Activated CD4-positive, alpha-beta T cell treated with anti-CD3 and anti-CD28 coated beads, Interleukin-2, amount 10 ng/mL, durations not matched to agents 7 days and 5 days (primary cell): ENCODE measurements around the gene IDH3G. TPM values are rescaled to one million over a fixed set of nuclear protein-coding genes. Genes with fewer than 3 reads are reported as not detected.

ENCODE experiments used
- CTCF ChIA-PET: fragments of 350-600 bp; sonication (Branson Sonifier 250); formaldehyde crosslinking; loops from one replicate; lab custom pipeline; 2021; ENCODE audit warnings: antibody characterized with exemption; lab: Charles Lee
- POLR2A ChIA-PET: fragments of 350-600 bp; sonication (Branson Sonifier 250); formaldehyde crosslinking; loops from one replicate; lab custom pipeline; 2021; ENCODE audit warnings: antibody characterized with exemption; lab: Charles Lee
- DNase-seq: peaks from one replicate; pipeline ENCODE4 v3.0.0-alpha.2; 2020
- H3K27ac Mint-ChIP-seq: one replicate; pipeline ENCODE4 v1.8.0; 2021; ENCODE audit warnings: mild to moderate bottlenecking, moderate library complexity, mixed read lengths
- H3K27me3 Mint-ChIP-seq: one replicate; pipeline ENCODE4 v1.8.0; 2021; ENCODE audit warnings: mixed read lengths
- H3K36me3 Mint-ChIP-seq: one replicate; pipeline ENCODE4 v1.8.0; 2021; ENCODE audit warnings: low read depth, mixed read lengths
- H3K4me1 Mint-ChIP-seq: one replicate; pipeline ENCODE4 v1.8.0; 2021; ENCODE audit warnings: mixed read lengths
- H3K4me3 Mint-ChIP-seq: one replicate; pipeline ENCODE4 v1.8.0; 2021; ENCODE audit warnings: mild to moderate bottlenecking, moderate library complexity, mixed read lengths
- H3K9me3 Mint-ChIP-seq: one replicate; pipeline ENCODE4 v1.8.0; 2021; ENCODE audit warnings: mixed read lengths
- total RNA-seq, 2 experiments: library from RNA; stranded (reverse); gene quantifications; one replicate each; pipeline ENCODE4 v1.2.3, GENCODE V29; 2021

Gene IDH3G
- total RNA-seq, 2 experiments from 2014 or later: 60.1 to 64.8 TPM

DNA sequence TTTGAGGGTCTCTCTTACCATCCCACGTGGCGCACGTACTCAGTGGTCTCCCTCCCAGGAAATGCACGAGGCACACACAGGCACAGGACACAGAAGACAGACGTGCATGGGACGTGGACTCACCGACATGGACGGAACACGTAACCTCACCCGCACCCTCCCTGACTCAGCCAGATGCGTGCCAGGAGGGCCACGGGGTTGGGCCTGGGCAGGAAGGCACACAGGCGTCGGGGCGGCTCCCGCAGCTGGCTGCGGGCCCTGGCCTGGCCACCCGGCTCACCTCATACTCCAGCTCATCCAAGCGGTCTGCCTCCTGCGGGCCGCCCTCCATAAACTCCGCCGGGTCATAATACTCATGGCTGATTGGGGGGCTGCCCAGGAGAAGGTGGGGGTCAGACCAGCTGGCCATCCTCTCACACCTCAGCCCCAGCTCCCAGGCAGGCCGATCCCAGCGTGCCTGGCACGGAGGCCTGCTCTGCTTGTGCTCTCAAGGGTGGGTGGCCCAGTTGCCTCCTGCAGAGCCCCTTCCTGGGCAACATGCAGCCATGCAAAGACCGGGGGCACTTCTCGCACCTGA, 12.9 kb upstream of the IDH3G start:
- Mint-ChIP-seq H3K36me3 (no peaks in the 10 kb centered on the region), H3K27ac (no peak overlapping the region), H3K9me3 (no peaks in the 10 kb centered on the region), H3K4me3 (no peak overlapping the region), H3K27me3 (no peaks in the 10 kb centered on the region), H3K4me1 (no peaks in the 10 kb centered on the region)
- DNase-seq: no peak
- CTCF ChIA-PET: interaction anchor here (0.8 to 1.1 kb wide), 2 partner anchors 12 to 71 kb away, joined by 3 to 4 read pairs; no protein-coding TSS in a partner anchor
- POLR2A ChIA-PET: no interaction called here

DNA sequence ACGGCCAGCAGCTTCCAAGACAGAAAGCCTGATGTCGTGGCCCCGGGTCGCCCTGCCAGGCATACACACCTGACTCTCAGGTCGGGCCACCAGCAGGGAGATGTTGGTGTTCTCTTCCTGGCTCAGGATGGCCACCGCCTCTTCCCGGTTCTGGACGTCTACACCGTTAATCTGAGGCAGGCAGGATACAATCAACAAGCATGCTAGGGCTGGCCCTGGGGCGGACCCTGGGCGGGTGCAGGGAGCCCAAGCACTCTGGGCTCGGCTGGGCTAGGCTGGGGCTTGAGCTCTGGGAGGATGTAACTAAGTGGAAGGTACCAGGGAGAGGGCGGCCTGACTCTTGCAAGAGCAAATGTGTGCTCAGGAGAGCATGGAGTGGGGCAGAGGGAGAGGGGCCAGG, 11.3 kb upstream of the IDH3G start:
- no peaks in the 10 kb centered on the region for H3K9me3 Mint-ChIP-seq
- DNase-seq: no peak
- no peaks in the 10 kb centered on the region for H3K36me3 Mint-ChIP-seq
- H3K4me1 Mint-ChIP-seq: no peaks in the 10 kb centered on the region
- CTCF ChIA-PET: no interaction called here
- H3K27ac Mint-ChIP-seq: no peak overlapping the region
- POLR2A ChIA-PET: no interaction called here
- H3K27me3 Mint-ChIP-seq: no peaks in the 10 kb centered on the region
- H3K4me3 Mint-ChIP-seq: no peak overlapping the region

- no peaks in the 10 kb centered on the region for H3K4me1 Mint-ChIP-seq
- no peak overlapping the region for H3K27ac Mint-ChIP-seq
- CTCF ChIA-PET: interaction anchor here (1.0 to 1.4 kb wide), 3 partner anchors 10 to 142 kb away, joined by 3 read pairs; partner anchors contain the start of gene SSR4
- H3K27me3 Mint-ChIP-seq: no peaks in the 10 kb centered on the region
- no peak overlapping the region for H3K4me3 Mint-ChIP-seq
- no peak for DNase-seq
- POLR2A ChIA-PET: no interaction called here
- H3K9me3 Mint-ChIP-seq: no peaks in the 10 kb centered on the region
- no peaks in the 10 kb centered on the region for H3K36me3 Mint-ChIP-seq
Measured at GRCh38 chrX:153804621-153805020, 10.4 kb upstream of the IDH3G start.

- no peaks in the 10 kb centered on the region for H3K9me3 Mint-ChIP-seq
- H3K4me3 Mint-ChIP-seq: no peak overlapping the region
- H3K36me3 Mint-ChIP-seq: no peaks in the 10 kb centered on the region
- ChIA-PET POLR2A (no interaction called here), CTCF (interaction anchor here (1.0 to 1.4 kb wide), 3 partner anchors 10 to 143 kb away, joined by 3 read pairs; partner anchors contain the start of gene SSR4)
- DNase-seq: no peak
- H3K27me3 Mint-ChIP-seq: no peaks in the 10 kb centered on the region
- H3K4me1 Mint-ChIP-seq: no peaks in the 10 kb centered on the region
- no peak overlapping the region for H3K27ac Mint-ChIP-seq
Measured at GRCh38 chrX:153804100-153804595, 10.0 kb upstream of the IDH3G start.

DNA sequence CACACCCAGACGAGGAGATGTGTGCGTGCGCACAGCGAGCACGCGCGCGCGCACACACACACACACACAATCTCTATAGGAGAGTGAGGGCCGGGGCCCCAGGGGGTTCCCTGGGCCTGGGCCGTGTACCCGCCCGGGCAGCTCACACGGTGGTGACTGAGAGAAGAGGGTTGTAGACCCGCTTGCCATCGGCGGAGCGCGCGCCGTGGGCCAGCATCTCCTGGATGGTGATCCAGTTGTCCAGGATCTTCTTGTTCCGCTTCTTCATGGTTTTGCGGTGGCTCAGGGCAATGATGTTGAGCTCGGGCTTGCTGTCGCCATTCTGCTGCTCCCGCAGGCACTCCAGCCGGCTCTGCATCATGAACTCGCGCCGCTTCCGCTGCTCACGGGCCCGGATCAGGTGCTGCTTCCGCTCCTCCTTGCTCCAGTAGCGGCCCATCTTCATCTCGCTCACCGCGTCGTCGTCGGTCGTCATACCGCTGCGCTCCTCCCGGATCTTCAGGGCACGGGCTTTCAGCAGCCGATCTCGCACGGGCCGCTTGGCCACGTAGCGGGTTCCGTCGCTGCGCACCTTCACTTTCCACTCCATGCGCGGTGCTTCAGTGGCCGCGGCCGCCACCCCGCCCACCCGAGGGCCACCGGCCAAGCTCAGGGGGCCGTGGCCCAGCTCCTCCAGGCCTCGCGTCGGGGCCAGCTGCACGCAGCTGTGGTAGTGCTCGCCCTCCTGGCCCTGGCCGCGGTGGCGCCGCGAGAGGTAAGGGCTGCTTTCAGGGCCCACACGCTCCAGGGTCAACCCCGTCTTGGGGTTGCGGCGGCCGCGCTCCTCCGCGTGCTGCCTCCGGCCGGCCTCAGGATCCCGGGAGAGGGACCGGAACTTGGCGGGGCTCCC, 9.3 kb upstream of the IDH3G start:
- H3K9me3 Mint-ChIP-seq: no peaks in the 10 kb centered on the region
- no peaks in the 10 kb centered on the region for H3K27me3 Mint-ChIP-seq
- no peaks in the 10 kb centered on the region for H3K4me1 Mint-ChIP-seq
- DNase-seq: no peak
- H3K4me3 Mint-ChIP-seq: no peak overlapping the region
- H3K36me3 Mint-ChIP-seq: no peaks in the 10 kb centered on the region
- CTCF ChIA-PET: interaction anchor here (1.0 to 1.4 kb wide), 3 partner anchors 9 to 144 kb away, joined by 3 read pairs; partner anchors contain the start of gene SSR4
- no peak overlapping the region for H3K27ac Mint-ChIP-seq
- POLR2A ChIA-PET: no interaction called here

- Mint-ChIP-seq H3K27ac (no peak overlapping the region), H3K4me1 (no peaks in the 10 kb centered on the region), H3K4me3 (no peak overlapping the region), H3K27me3 (no peaks in the 10 kb centered on the region), H3K9me3 (no peaks in the 10 kb centered on the region), H3K36me3 (no peaks in the 10 kb centered on the region)
- DNase-seq: no peak
- ChIA-PET CTCF (no interaction called here), POLR2A (no interaction called here)
Measured at GRCh38 chrX:153802513-153803045, 8.4 kb upstream of the IDH3G start.

DNA sequence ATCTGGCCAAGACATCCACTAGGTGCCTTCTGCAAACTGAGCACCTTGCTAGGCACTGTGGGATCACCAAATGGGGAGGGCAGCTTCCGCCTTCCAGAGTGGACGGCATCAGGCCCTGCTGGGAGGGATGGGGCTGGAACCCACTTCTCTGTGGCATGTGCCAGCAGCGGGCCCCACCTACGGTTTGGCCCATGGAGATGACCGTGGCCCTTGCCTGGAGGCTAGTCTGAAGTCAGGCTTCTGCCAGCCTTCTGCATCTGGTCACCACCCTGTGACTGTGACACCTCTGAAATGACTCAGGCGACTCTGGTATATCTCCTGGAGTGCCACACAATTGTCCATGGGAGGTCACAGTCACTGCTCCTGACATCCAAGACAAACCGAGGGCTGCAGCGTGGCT, 7.5 kb upstream of the IDH3G start:
- Mint-ChIP-seq H3K4me3 (no peak overlapping the region), H3K27me3 (no peaks in the 10 kb centered on the region), H3K9me3 (no peaks in the 10 kb centered on the region), H3K27ac (no peak overlapping the region), H3K36me3 (no peaks in the 10 kb centered on the region), H3K4me1 (no peaks in the 10 kb centered on the region)
- ChIA-PET CTCF (no interaction called here), POLR2A (no interaction called here)
- no peak for DNase-seq

GRCh38 chrX:153800746-153801145, 6.6 kb upstream of the IDH3G start:
- Mint-ChIP-seq H3K27me3 (no peaks in the 10 kb centered on the region), H3K4me3 (no peak overlapping the region), H3K36me3 (peaks cover 4% of the 10 kb centered on the region), H3K4me1 (peaks cover 7% of the 10 kb centered on the region), H3K27ac (no peak overlapping the region), H3K9me3 (no peaks in the 10 kb centered on the region)
- CTCF ChIA-PET: no interaction called here
- POLR2A ChIA-PET: no interaction called here
- no peak for DNase-seq

DNA sequence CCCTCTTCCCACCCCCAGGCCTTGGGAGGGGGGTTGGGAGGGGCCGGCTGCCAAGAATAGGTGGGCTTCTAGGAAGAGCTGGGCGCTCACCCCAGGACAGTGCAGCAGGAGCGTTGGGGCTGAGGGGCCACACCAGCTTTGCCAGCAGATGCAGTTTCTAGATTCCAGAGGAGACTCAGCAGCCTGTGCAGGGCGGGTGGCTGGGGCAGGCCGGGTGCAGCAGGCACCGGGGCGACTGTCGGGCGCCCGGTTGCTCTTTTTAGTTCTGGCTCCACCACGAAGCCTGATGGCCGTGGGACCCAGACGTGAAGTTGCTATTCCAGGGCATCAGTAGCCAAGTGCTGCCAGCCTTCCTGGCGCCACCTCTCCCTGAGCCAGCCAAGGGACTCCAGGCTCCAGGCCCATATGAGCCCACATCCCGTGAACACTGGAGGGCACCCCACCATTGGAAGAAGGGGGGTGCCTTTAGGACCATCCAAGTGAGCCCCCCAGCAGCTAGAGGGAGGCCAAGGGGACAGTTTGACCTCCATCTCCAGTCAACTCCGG, 6.1 kb upstream of the IDH3G start:
- no peak overlapping the region for H3K27ac Mint-ChIP-seq
- POLR2A ChIA-PET: no interaction called here
- H3K9me3 Mint-ChIP-seq: no peaks in the 10 kb centered on the region
- DNase-seq: no peak
- peaks cover 4% of the 10 kb centered on the region for H3K36me3 Mint-ChIP-seq
- no peak overlapping the region for H3K4me3 Mint-ChIP-seq
- CTCF ChIA-PET: no interaction called here
- H3K27me3 Mint-ChIP-seq: no peaks in the 10 kb centered on the region
- H3K4me1 Mint-ChIP-seq: peaks cover 10% of the 10 kb centered on the region

- H3K27ac Mint-ChIP-seq: no peak overlapping the region
- no peaks in the 10 kb centered on the region for H3K9me3 Mint-ChIP-seq
- ChIA-PET POLR2A (no interaction called here), CTCF (interaction anchor here (0.5 to 1.2 kb wide), 2 partner anchors 36 to 50 kb away, joined by 3 to 4 read pairs; partner anchors contain the start of gene PLXNB3)
- H3K27me3 Mint-ChIP-seq: no peaks in the 10 kb centered on the region
- H3K36me3 Mint-ChIP-seq: peaks cover 4% of the 10 kb centered on the region
- peaks cover 11% of the 10 kb centered on the region for H3K4me1 Mint-ChIP-seq
- DNase-seq: no peak
- no peak overlapping the region for H3K4me3 Mint-ChIP-seq
Measured at GRCh38 chrX:153799326-153799725, 5.2 kb upstream of the IDH3G start.

GRCh38 chrX:153797415-153798015, 3.3 kb upstream of the IDH3G start:
- peaks cover 18% of the 10 kb centered on the region for H3K4me1 Mint-ChIP-seq
- no peaks in the 10 kb centered on the region for H3K27me3 Mint-ChIP-seq
- ChIA-PET CTCF (no interaction called here), POLR2A (no interaction called here)
- H3K27ac Mint-ChIP-seq: no peak overlapping the region
- H3K9me3 Mint-ChIP-seq: no peaks in the 10 kb centered on the region
- H3K4me3 Mint-ChIP-seq: no peak overlapping the region
- no peak for DNase-seq
- H3K36me3 Mint-ChIP-seq: peaks cover 10% of the 10 kb centered on the region
